VCaP (cell line): Measurements from ENCODE around the gene IDH3G.

Experiments used
- H3K27ac ChIP-seq: fragments of 450-650 bp; 2 replicates; pipeline ENCODE4 v1.5.1; 2017
- TF ChIP-seq, protein P1 (sequence below): fragments of 450-650 bp; conservative IDR thresholded peaks from 2 replicates; pipeline ENCODE4 v1.5.1; 2017; ENCODE audit warnings: mild to moderate bottlenecking, moderate library complexity

Gene IDH3G

DNA sequence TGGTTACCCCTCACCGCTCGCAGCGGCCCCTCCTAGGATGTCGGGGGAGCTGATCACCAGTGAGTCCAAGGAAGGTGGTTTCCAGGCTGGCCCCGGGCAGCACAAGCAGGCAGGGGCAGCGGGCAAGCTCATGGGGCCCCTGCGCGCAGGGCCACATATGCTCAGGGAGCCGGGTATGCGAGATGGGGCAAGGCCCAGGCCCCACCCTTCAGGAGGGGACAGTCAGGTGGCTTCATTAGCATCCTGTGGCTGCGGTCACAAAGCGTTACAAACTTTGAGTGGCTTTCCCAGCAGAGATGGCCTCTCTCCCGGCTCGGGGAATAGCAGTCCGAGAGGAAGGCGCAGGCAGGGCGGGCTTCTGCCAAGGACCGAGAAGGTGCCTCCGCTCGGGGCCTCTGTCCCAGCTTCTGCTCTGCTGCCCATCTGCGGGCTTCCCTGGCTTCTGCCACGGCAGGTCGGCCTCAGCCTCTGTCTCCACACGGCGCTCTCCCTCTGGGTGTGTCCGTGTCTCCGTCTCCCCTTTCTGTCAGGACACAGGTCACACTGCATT is 56.0 kb downstream of the IDH3G start:
- no peak overlapping the region for H3K27ac ChIP-seq
- TF ChIP-seq, protein P1, sequence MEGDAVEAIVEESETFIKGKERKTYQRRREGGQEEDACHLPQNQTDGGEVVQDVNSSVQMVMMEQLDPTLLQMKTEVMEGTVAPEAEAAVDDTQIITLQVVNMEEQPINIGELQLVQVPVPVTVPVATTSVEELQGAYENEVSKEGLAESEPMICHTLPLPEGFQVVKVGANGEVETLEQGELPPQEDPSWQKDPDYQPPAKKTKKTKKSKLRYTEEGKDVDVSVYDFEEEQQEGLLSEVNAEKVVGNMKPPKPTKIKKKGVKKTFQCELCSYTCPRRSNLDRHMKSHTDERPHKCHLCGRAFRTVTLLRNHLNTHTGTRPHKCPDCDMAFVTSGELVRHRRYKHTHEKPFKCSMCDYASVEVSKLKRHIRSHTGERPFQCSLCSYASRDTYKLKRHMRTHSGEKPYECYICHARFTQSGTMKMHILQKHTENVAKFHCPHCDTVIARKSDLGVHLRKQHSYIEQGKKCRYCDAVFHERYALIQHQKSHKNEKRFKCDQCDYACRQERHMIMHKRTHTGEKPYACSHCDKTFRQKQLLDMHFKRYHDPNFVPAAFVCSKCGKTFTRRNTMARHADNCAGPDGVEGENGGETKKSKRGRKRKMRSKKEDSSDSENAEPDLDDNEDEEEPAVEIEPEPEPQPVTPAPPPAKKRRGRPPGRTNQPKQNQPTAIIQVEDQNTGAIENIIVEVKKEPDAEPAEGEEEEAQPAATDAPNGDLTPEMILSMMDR = no peak

DNA sequence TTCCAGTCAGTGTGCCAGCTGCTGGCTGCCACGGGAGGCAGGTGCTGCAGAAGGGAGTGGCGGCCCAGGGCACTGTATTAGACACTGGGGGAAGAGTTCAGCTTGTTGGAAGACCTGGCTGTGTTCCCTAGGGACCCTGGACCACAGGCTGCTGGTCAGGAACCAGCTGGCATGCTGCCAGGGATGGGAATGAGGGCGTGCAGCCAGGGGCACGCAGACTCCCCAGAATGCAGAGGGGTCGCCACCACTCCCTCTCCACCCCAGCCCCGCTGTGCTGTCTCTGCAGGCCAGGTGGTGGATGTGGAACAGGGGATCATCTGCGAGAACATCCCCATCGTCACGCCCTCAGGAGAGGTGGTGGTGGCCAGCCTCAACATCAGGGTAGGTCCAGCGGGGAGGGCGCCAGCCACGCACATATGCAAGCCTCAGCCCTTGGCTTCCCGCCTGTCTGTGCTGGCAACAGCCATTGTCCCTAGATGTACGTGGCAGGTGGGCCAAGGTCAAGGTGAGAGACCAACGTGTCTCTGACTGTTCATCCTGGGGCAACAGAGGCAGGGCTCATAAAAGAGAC is 57.2 kb downstream of the IDH3G start:
- TF ChIP-seq, protein P1 = no peak
- H3K27ac ChIP-seq = no peak overlapping the region

DNA sequence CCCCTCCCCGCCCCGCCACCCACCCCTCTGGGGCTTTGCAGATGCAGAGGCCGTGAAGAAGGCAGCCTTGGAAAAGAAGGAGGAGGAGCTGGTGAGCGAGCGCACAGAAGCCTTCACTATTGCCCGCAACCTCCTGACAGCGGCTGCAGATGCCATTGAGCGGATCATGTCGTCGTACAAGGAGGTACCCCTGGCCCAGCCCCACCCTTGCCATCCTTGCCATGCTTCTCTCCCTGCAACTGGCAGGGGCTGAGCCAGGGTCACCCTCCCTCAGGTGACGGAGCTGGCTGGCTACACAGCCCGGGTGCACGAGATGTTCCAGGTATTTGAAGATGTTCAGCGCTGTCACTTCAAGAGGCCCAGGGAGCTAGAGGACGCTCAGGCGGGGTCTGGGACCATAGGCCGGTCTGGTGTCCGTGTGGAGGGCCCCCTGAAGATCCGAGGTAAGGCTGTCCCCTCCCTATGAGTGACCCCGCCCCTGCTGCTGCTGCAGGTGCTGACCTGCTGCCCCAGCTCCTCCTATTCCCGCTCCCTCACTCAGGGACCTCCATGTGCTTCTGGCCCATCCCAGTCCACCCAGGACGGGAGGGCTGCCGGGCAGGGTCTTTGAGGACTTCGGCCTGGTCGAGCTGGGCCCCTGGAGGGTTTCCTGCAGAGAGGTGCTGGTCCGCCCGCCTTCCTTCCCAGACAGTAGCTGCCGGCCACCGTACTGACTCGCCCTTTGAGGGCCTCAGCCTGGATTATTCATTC is 57.9 kb downstream of the IDH3G start:
- TF ChIP-seq, protein P1 = no peak
- no peak overlapping the region for H3K27ac ChIP-seq
